C4-2B (cell line): ENCODE results near the gene PINLYP.

Experiments used
- CTCF ChIP-seq: fragments of 450-650 bp; conservative IDR thresholded peaks from 2 replicates; pipeline ENCODE4 v1.5.1; 2017; ENCODE audit warnings: mild to moderate bottlenecking
- ZFX ChIP-seq: fragments of 450-650 bp; IDR thresholded peaks from 2 replicates; pipeline ENCODE4 v1.6.1; 2017

- no peak for TF ChIP-seq CTCF
- no peak for TF ChIP-seq ZFX
Measured at GRCh38 chr19:43545276-43545675, 30.3 kb upstream of the PINLYP start.
